LNCaP clone FGC (cell line): ENCODE data around the gene UBE2G2.
A peak's percentile ranks its signal among the peaks of the same experiment; 100 is the strongest.

Experiments
- DNase-seq: peaks from one replicate; pipeline ENCODE4 v3.0.0-alpha.2; 2011; ENCODE audit warnings: low read depth
- H3K4me3 ChIP-seq: 2 replicates; pipeline ENCODE4 v1.5.1; 2011; ENCODE audit warnings: mild to moderate bottlenecking, low read depth, low read length, control low read depth
- TF ChIP-seq, protein P1 (sequence below): IDR thresholded peaks from 2 replicates; pipeline ENCODE4 v1.5.1; 2012; ENCODE audit warnings: mild to moderate bottlenecking; ENCODE audit not compliant: control insufficient read depth, insufficient read depth; ENCODE audit errors: extremely low read depth

The UBE2G2 gene

DNA sequence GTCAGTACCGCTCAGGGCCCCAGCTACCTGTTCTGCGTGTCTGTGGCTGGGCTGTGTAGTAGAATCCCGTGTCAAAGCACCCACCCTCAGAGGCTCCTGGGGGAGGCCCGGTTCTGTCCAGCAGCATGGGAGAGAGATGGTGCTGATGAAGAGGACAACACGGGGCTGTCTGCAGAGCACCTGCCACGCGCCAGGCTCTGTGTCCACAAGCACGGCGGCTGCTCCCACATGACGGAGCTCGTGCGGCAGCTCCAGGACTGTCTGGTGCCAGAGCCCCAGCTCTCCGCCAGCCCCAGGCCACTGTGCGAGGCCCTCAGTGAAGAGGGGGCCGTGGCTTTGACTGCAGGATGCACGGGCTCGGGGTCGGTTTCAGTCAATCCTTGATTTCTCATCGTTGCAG is 48.3 kb downstream of the UBE2G2 start:
- TF ChIP-seq, protein P1, sequence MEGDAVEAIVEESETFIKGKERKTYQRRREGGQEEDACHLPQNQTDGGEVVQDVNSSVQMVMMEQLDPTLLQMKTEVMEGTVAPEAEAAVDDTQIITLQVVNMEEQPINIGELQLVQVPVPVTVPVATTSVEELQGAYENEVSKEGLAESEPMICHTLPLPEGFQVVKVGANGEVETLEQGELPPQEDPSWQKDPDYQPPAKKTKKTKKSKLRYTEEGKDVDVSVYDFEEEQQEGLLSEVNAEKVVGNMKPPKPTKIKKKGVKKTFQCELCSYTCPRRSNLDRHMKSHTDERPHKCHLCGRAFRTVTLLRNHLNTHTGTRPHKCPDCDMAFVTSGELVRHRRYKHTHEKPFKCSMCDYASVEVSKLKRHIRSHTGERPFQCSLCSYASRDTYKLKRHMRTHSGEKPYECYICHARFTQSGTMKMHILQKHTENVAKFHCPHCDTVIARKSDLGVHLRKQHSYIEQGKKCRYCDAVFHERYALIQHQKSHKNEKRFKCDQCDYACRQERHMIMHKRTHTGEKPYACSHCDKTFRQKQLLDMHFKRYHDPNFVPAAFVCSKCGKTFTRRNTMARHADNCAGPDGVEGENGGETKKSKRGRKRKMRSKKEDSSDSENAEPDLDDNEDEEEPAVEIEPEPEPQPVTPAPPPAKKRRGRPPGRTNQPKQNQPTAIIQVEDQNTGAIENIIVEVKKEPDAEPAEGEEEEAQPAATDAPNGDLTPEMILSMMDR, result no peak
- H3K4me3 ChIP-seq, result no peak overlapping the region
- no peak for DNase-seq

GRCh38 chr21:44752671-44753235 is 48.9 kb downstream of the UBE2G2 start:
- no peak overlapping the region for H3K4me3 ChIP-seq
- TF ChIP-seq, protein P1, result peak; percentile 42
- DNase-seq, result peak; percentile 71

DNA sequence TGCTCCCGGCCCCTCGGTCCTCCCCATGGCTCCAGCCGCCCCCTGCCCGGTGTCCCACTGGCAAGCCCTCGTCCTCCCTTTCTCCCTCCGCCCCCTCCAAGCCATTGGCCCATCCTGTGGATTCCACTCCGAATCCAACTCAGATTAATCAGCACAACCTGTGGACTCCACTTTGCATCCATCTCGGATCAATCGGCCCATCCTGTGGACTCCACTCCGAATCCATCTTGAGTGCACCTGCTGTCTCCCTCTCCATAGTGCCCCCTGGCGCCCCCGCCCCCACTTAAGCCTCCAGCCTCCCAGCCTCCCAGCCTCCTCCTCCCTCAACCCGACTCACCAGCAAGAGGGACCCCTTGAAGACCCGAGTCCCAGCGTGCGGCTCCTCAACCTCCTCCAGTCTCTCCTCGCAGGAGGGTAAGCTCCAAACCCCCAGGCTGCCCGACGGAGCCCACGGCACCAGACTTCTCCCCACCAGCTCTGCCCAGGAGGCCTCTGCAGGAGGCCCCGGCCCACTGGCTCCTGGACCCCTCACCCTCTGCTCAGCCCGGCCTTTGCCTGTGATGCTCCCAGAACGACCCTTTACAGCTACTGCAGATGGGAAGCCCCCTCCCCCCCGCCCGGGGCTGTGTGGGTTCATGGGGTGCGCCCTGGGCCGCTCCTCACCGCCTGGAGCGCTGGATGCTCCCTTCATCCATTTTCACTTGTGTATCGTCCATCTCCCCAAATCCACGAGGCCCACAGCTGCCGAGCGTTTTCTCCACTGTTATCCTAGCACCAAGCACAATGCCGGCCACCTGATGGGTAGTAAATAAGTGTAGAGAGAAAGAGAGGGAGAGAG is 49.6 kb downstream of the UBE2G2 start:
- DNase-seq, result no peak
- TF ChIP-seq, protein P1, result no peak
- H3K4me3 ChIP-seq, result no peak overlapping the region

- TF ChIP-seq, protein P1, result no peak
- no peak overlapping the region for H3K4me3 ChIP-seq
- DNase-seq, result no peak
These were observed 50.3 kb downstream of the UBE2G2 start for GRCh38 chr21:44751186-44751798.

DNA sequence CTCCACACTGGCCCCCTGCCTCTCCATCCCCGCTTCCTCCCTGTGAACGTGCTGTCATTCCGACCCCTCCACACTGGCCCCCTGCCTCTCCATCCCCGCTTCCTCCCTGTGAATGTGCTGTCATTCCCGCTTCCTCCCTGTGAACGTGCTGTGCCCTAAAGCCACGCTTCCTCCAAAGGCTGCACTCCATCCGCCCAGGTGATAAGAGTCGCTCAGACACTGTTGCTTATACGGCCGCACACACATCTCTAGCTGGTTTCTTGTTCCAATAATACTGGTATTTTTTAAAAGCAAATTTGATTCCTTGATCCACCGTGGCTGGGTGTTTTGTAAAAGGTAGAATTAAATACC is 51.0 kb downstream of the UBE2G2 start:
- no peak for DNase-seq
- TF ChIP-seq, protein P1, result no peak
- H3K4me3 ChIP-seq, result no peak overlapping the region

DNA sequence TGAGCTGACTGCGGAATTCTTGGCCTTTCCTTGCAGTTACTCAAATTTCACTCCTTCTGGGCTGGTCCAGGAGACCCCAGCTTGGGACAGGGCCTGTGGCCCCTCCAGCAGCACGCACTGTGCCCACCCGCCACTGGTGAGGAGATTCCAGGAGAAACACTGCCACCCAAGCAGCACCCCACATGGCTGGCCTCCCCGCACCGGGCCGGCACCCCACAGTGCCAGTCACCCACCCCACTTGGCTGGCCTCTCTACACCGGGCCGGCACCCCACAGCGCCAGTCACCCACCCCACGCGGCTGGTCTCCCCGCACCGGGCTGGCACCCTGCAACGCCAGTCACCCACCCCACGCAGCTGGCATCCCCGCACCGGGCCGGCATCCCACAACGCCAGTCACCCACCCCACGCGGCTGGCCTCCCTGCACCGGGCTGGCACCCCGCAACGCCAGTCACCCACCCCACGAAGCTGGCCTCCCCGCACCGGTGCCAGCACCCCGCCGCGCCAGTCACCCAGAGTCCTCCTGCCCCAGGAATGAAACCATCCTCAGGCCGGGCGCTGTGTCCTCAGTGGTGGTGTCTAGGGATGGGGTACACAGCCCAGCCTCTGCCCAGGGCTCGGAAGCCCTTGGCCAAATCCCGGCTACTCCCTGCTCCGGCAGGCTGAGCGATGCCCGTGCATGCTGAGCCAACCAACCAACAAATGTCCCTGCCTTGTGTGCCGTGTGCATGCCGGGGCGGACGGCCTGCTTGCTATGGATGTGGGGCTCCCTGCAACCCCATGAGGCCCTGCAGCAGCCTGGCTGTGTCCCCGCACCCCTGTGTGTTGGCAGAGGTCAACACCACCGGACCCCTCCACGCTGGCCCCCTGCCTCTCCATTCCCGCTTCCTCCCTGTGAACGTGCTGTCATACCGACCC is 51.6 kb downstream of the UBE2G2 start:
- no peak for DNase-seq
- no peak overlapping the region for H3K4me3 ChIP-seq
- TF ChIP-seq, protein P1, result no peak
